Adrenal gland (tissue), 12 donors: ENCODE measurements around the gene RBL1. TPM values are rescaled to one million over a fixed set of nuclear protein-coding genes. Genes with fewer than 3 reads are reported as not detected.
"Not testable (repeated sequence)": the region's sequence is repeated elsewhere in the genome, so short reads cannot be mapped to it uniquely, and the experiment has no call there.

Experiments used
- DNase-seq, 7 donors: peaks; one replicate each; pipeline ENCODE4 v3.0.0-alpha.2; 2019 to 2020
- H3K27ac ChIP-seq, 5 donors: fragments of 200-600 bp; sonication (generic) in 4 of 5; 1 replicate in 3 of 5; 2 replicates in 2 of 5; pipeline versions ENCODE4 v1.5.1 to v1.8.0; 2016 to 2020; ENCODE audit warnings: mild to moderate bottlenecking in 1 of 5
- H3K27me3 ChIP-seq: fragments of 200-600 bp; 2 replicates; pipeline ENCODE4 v1.8.0; 2021
- H3K36me3 ChIP-seq, 2 donors: fragments of 200-600 bp; replicated peaks in 1 of 2; 1 replicate in 1 of 2; 2 replicates in 1 of 2; pipeline versions ENCODE4 v1.5.1 to v1.8.0; 2018 to 2022
- H3K4me1 ChIP-seq, 2 donors: fragments of 200-600 bp; replicated peaks in 1 of 2; 1 replicate in 1 of 2; 2 replicates in 1 of 2; pipeline versions ENCODE4 v1.5.1 to v1.8.0; 2018 to 2021
- H3K4me3 ChIP-seq, 4 donors: fragments of 200-600 bp; sonication (generic) in 3 of 4; one replicate each; pipeline ENCODE4 v1.5.1; 2016 to 2018
- H3K9me3 ChIP-seq, 3 donors: fragments of 200-600 bp; sonication (generic) in 1 of 3; replicated peaks in 1 of 3; 1 replicate in 2 of 3; 2 replicates in 1 of 3; pipeline versions ENCODE4 v1.5.1 to v1.8.0; 2016 to 2021
- CTCF ChIP-seq, 6 experiments: fragments of 450-650 bp in 4 of 6; fragments of 200-600 bp in 2 of 6; sonication (generic) in 1 of 6; IDR thresholded peaks; 1 replicate in 5 of 6; 2 replicates in 1 of 6; pipeline versions ENCODE4 v1.5.1 to v1.8.0; 2016 to 2021; ENCODE audit warnings: antibody characterized with exemption in 6 of 6, mild to moderate bottlenecking in 2 of 6, moderate library complexity in 1 of 6
- POLR2A ChIP-seq, 2 donors: fragments of 450-650 bp; IDR thresholded peaks; one replicate each; pipeline ENCODE4 v1.6.1; 2017; ENCODE audit warnings: antibody characterized with exemption in 2 of 2, mild to moderate bottlenecking in 2 of 2, moderate library complexity in 1 of 2
- WGBS, 4 donors: extraction: QIAGEN DNeasy Blood & Tissue Kit in 2 of 4; methylation state at CpG; one replicate each; pipeline versions ENCODE4 v1.1.5 to v1.1.7; 2013 to 2017; 5-methylcytosine and 5-hydroxymethylcytosine counted together
- intact Hi-C, 2 donors: fragments of 100-400 bp; cut with DNase I; formaldehyde crosslinking; loops; one replicate each; pipeline versions ENCODE4 v1.14.1 to v1.15.0; 2022 to 2023
- polyA plus RNA-seq, 3 donors: library from polyadenylated mRNA; stranded (reverse); fragments of 200-250 nt in 2 of 3; fragments of 350-450 nt in 1 of 3; fragmentation: Illumina TruSeq in 1 of 3; extraction: RNeasy Lipid Tissue Mini Kit (QIAGEN cat#74804) in 1 of 3; gene quantifications; one replicate each; pipeline ENCODE4 v1.2.3, GENCODE V29; 2013 to 2014
- total RNA-seq, 9 donors: library from RNA; depleted of rRNA in 4 of 9; stranded (reverse); fragments of >200 nt in 4 of 9; fragments of 120-200 nt in 1 of 9; fragmentation: NEBNext Ultra II Directional in 1 of 9; extraction: Animal tissue kit (Norgen Biotek cat#: 25700) in 1 of 9; gene quantifications; one replicate each; pipeline versions ENCODE4 v1.1.0 to v1.2.4, GENCODE V29; 2013 to 2023
- donor health status: healthy with polysubstance abuse.
- donor health status: Bipolar disorder and iron deficiency.
- donor health status: DM: yes; HTN: yes; CAD: no.
- donor health status: DM: no; HTN: no; CAD: no.
- donor health status: DM: no; HTN: no; CAD: no.
- donor health status: DM: yes; HTN: yes; CAD: no.

RBL1 gene
- total and polyA plus RNA-seq, 12 donors, result 0.91 to 12.6 (median 5.1) TPM

- intact Hi-C loops, result no loop called here
- Histone ChIP-seq H3K36me3 (no peaks in the 10 kb centered on the region), H3K4me1 (no peaks in the 10 kb centered on the region), H3K4me3 (no peak overlapping the region), H3K27me3 (no peaks in the 10 kb centered on the region), H3K27ac (no peak overlapping the region), H3K9me3 (no peaks in the 10 kb centered on the region)
- TF ChIP-seq POLR2A (IDR thresholded peaks at IDR 0.05) (no peak), CTCF (IDR thresholded peaks at IDR 0.05) (no peak)
- DNase-seq, result no peak
- 50 to 100% (median 84%) methylated on average over 1 of the region's 1 CpG for WGBS, 4 donors
Measured at GRCh38 chr20:36971103-36971502, 124.7 kb downstream of the RBL1 start.

GRCh38 chr20:36969478-36970186, 126.2 kb downstream of the RBL1 start:
- H3K4me3 ChIP-seq, result no peak overlapping the region
- H3K9me3 ChIP-seq, result no peaks in the 10 kb centered on the region
- H3K27ac ChIP-seq, result peak overlapping the region in 2 of 5 donors; percentile 40 to 59
- DNase-seq, result no peak
- H3K4me1 ChIP-seq, result no peaks in the 10 kb centered on the region
- no peaks in the 10 kb centered on the region for H3K27me3 ChIP-seq
- no peaks in the 10 kb centered on the region for H3K36me3 ChIP-seq
- 68 to 73% (median 71%) methylated on average over 10 of the region's 10 CpGs for WGBS, 4 donors
- TF ChIP-seq CTCF (IDR thresholded peaks at IDR 0.05), result no peak
- no peak for TF ChIP-seq POLR2A (IDR thresholded peaks at IDR 0.05)
- intact Hi-C loops, result no loop called here

- Histone ChIP-seq H3K27me3 (no peaks in the 10 kb centered on the region), H3K4me3 (no peak overlapping the region), H3K9me3 (no peaks in the 10 kb centered on the region), H3K4me1 (no peaks in the 10 kb centered on the region), H3K36me3 (no peaks in the 10 kb centered on the region), H3K27ac (peak overlapping the region in 2 of 5 donors; percentile 40 to 59)
- 77 to 95% (median 86%) methylated on average over 4 of the region's 4 CpGs for WGBS, 4 donors
- no peak for TF ChIP-seq POLR2A (IDR thresholded peaks at IDR 0.05)
- TF ChIP-seq CTCF (IDR thresholded peaks at IDR 0.05), result no peak
- DNase-seq, result peak in 1 of 7 donors; percentile 16
- intact Hi-C loops, result no loop called here
Measured at GRCh38 chr20:36969051-36969450, 126.7 kb downstream of the RBL1 start.

- Histone ChIP-seq H3K27me3 (no peaks in the 10 kb centered on the region), H3K4me1 (no peaks in the 10 kb centered on the region), H3K4me3 (no peak overlapping the region), H3K9me3 (no peaks in the 10 kb centered on the region), H3K27ac (no peak overlapping the region), H3K36me3 (no peaks in the 10 kb centered on the region)
- TF ChIP-seq POLR2A (IDR thresholded peaks at IDR 0.05) (no peak), CTCF (IDR thresholded peaks at IDR 0.05) (no peak)
- DNase-seq, result no peak
- 85 to 92% (median 91%) methylated on average over 5 of the region's 5 CpGs for WGBS, 4 donors
- intact Hi-C loops, result no loop called here
Measured at GRCh38 chr20:36967636-36968035, 128.2 kb downstream of the RBL1 start.

GRCh38 chr20:36966965-36967364, 128.8 kb downstream of the RBL1 start:
- DNase-seq, H3K4me3 ChIP-seq, H3K27me3 ChIP-seq, H3K27ac ChIP-seq, intact Hi-C loops, H3K36me3 ChIP-seq, H3K4me1 ChIP-seq, H3K9me3 ChIP-seq: not testable (repeated sequence)
- 90 to 98% (median 92%) methylated on average over 3 of the region's 3 CpGs for WGBS, 4 donors

GRCh38 chr20:36962354-36962941, 133.3 kb downstream of the RBL1 start:
- H3K27ac ChIP-seq, H3K4me3 ChIP-seq, H3K9me3 ChIP-seq, DNase-seq, H3K36me3 ChIP-seq, H3K4me1 ChIP-seq, intact Hi-C loops, H3K27me3 ChIP-seq: not testable (repeated sequence)
- WGBS, 4 donors, result 80 to 85% (median 82%) methylated on average over 8 to 9 of the region's 9 CpGs
